IPS-20b (cell line): ENCODE data around the gene CMC2.
A peak's percentile ranks its signal among the peaks of the same experiment; 100 is the strongest.

Experiments
- H3K27ac ChIP-seq: one replicate; pipeline ENCODE4 v1.5.1; 2013; ENCODE audit warnings: low read length
- H3K27me3 ChIP-seq: 2 replicates; pipeline ENCODE4 v1.6.1; 2013; ENCODE audit warnings: mild to moderate bottlenecking, low read length, inconsistent platforms; ENCODE audit not compliant: insufficient read depth
- H3K36me3 ChIP-seq: 2 replicates; pipeline ENCODE4 v1.6.1; 2013; ENCODE audit warnings: low read depth, mild to moderate bottlenecking, inconsistent platforms, low read length, moderate library complexity; ENCODE audit not compliant: insufficient read depth
- H3K4me1 ChIP-seq: 2 replicates; pipeline ENCODE4 v1.6.1; 2013; ENCODE audit warnings: mild to moderate bottlenecking, control low read depth, inconsistent platforms, low read length, moderate library complexity; ENCODE audit not compliant: insufficient read depth
- H3K4me3 ChIP-seq: 2 replicates; pipeline ENCODE4 v1.5.1; 2013; ENCODE audit warnings: mild to moderate bottlenecking, low read length, inconsistent platforms
- H3K9ac ChIP-seq: 2 replicates; pipeline ENCODE4 v1.6.1; 2013; ENCODE audit warnings: low read depth, mild to moderate bottlenecking, inconsistent platforms, low read length, moderate library complexity
- H3K9me3 ChIP-seq: 2 replicates; pipeline ENCODE4 v1.6.1; 2013; ENCODE audit warnings: mild to moderate bottlenecking, low read depth, low read length, inconsistent platforms; ENCODE audit not compliant: insufficient read depth

CMC2 gene

GRCh38 chr16:81006813-81007695 is at the start of gene CMC2, which contains the start of gene CENPN:
TSS of gene CMC2 (minus strand) at chr16:81006885. CDS start at chr16:80997394, 9,491 bp downstream.
TSS of gene CENPN (plus strand) at chr16:81007214. CDS start at chr16:81011940, 4,726 bp downstream.
- Histone ChIP-seq H3K4me3 (peak within 1 kb of the TSS; percentile 95), H3K9me3 (no peaks in the 10 kb centered on the region), H3K27me3 (no peaks in the 10 kb centered on the region), H3K36me3 (peaks cover 26% of the 10 kb centered on the region), H3K27ac (peak within 1 kb of the TSS; percentile 98), H3K9ac (peak within 1 kb of the TSS; percentile 99), H3K4me1 (peaks cover 7% of the 10 kb centered on the region; the same call in 1 of the 2 replicates)

- Histone ChIP-seq H3K4me1 (no peaks in the 10 kb centered on the region), H3K9me3 (peaks cover 3% of the 10 kb centered on the region; the same call in 1 of the 2 replicates), H3K27me3 (no peaks in the 10 kb centered on the region), H3K27ac (no peak overlapping the region), H3K36me3 (no peaks in the 10 kb centered on the region), H3K4me3 (no peak overlapping the region), H3K9ac (no peak overlapping the region)
These were observed 47.1 kb upstream of the CMC2 start for GRCh38 chr16:81053761-81054160.

DNA sequence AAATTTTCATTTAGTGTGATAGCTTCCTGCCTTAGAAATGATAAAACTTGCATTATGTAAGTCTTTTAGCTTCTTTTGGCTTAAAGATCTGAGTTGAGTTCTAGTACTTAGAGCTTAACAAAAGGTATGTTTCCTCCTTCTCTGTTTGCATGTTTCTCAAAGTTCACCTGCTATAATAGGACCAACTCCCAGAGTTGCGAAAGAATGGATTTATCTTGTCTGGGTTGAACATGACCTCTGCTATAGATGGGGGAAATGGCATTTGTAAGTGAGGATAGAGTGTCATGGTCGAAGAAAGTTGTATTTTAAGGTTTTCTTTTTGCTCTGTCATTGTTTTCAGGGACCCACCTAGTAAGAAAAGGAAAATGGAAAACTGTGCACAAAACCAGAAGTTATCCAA is 36.1 kb upstream of the CMC2 start:
- Histone ChIP-seq H3K4me1 (no peaks in the 10 kb centered on the region), H3K4me3 (no peak overlapping the region), H3K36me3 (peaks cover 89% of the 10 kb centered on the region), H3K27me3 (no peaks in the 10 kb centered on the region), H3K27ac (no peak overlapping the region), H3K9me3 (no peaks in the 10 kb centered on the region), H3K9ac (no peak overlapping the region)

- peaks cover 88% of the 10 kb centered on the region for H3K36me3 ChIP-seq
- no peak overlapping the region for H3K9ac ChIP-seq
- H3K4me3 ChIP-seq = no peak overlapping the region
- H3K27me3 ChIP-seq = no peaks in the 10 kb centered on the region
- no peaks in the 10 kb centered on the region for H3K4me1 ChIP-seq
- no peak overlapping the region for H3K27ac ChIP-seq
- no peaks in the 10 kb centered on the region for H3K9me3 ChIP-seq
These were observed 35.0 kb upstream of the CMC2 start for GRCh38 chr16:81041696-81042095.

DNA sequence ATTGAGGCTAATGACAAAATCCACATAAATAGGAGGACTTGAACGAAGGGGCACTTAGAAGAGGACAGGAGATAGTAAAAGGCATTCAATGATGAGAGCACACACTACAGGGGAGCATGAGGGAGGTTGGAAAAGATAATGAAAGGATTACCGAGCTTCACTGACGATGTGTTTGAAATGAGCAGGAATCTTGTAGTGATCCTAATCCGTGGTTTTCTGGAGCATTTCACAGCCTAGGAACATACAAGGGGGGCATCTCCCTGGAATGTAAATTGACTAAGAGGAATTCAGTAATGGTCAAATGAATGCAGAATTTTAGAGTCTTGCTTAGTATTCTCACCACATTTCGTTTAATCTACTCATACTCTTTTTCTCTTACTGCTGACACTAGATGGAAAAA is 34.2 kb upstream of the CMC2 start:
- H3K9ac ChIP-seq = no peak overlapping the region
- no peaks in the 10 kb centered on the region for H3K4me1 ChIP-seq
- H3K27ac ChIP-seq = no peak overlapping the region
- no peaks in the 10 kb centered on the region for H3K27me3 ChIP-seq
- H3K36me3 ChIP-seq = peaks cover 80% of the 10 kb centered on the region
- H3K4me3 ChIP-seq = no peak overlapping the region
- no peaks in the 10 kb centered on the region for H3K9me3 ChIP-seq

GRCh38 chr16:81040131-81040530 is 33.4 kb upstream of the CMC2 start:
- H3K27ac ChIP-seq = no peak overlapping the region

GRCh38 chr16:81036751-81037350 is 30.2 kb upstream of the CMC2 start:
- Histone ChIP-seq H3K4me1 (no peaks in the 10 kb centered on the region), H3K9ac (peak overlapping the region; percentile 95), H3K9me3 (peaks cover 6% of the 10 kb centered on the region; the same call in 1 of the 2 replicates), H3K27me3 (no peaks in the 10 kb centered on the region), H3K4me3 (peak overlapping the region; percentile 96), H3K36me3 (peaks cover 40% of the 10 kb centered on the region), H3K27ac (no peak overlapping the region)

More at GRCh38 chr16:81040131-81040530, 33.4 kb upstream of the CMC2 start:
- Histone ChIP-seq H3K36me3 (peaks cover 73% of the 10 kb centered on the region), H3K27me3 (no peaks in the 10 kb centered on the region), H3K9ac (no peak overlapping the region), H3K9me3 (no peaks in the 10 kb centered on the region), H3K4me1 (no peaks in the 10 kb centered on the region), H3K4me3 (no peak overlapping the region)

- peaks cover 35% of the 10 kb centered on the region for H3K36me3 ChIP-seq
- peak overlapping the region; percentile 95 for H3K9ac ChIP-seq
- H3K4me3 ChIP-seq = peak overlapping the region; percentile 96
- H3K27me3 ChIP-seq = no peaks in the 10 kb centered on the region
- H3K27ac ChIP-seq = no peak overlapping the region
- peaks cover 6% of the 10 kb centered on the region; the same call in 1 of the 2 replicates for H3K9me3 ChIP-seq
- no peaks in the 10 kb centered on the region for H3K4me1 ChIP-seq
These were observed 29.5 kb upstream of the CMC2 start for GRCh38 chr16:81035975-81036750.

DNA sequence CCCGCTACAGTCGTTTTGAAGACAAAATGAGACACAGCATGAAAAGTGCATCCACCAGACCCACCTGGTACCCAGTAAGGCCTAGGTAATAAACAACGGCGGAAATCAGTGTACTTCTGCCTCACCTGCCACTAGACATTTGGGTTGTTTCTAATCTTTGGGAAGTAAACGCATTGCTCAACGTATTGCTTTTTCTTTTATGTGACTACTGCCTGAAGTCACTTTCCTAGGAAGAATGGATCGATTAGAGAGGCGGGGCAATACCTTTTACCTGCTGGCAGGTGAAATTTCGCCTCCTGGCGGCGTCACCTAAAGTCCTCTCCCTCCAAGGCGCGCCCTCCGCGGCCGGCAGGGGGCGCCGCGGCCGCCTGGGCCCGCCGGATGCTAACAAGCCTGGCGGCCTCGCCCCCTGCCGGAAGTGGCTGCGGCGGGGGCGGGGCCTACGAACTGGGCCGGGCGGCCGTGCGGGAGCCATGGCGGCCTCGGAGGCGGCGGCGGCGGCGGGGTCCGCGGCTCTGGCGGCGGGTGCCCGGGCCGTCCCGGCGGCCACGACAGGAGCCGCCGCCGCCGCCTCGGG is 28.8 kb upstream of the CMC2 start, which contains the start of gene ATMIN:
TSS of gene ATMIN (plus strand) at position 445 of the 577 bp plus-strand sequence. CDS start at position 474, 29 bp downstream.
- Histone ChIP-seq H3K27ac (no peak within 1 kb of the TSS), H3K27me3 (no peaks in the 10 kb centered on the region), H3K4me1 (no peaks in the 10 kb centered on the region), H3K4me3 (peak within 1 kb of the TSS; percentile 96), H3K9me3 (peaks cover 6% of the 10 kb centered on the region; the same call in 1 of the 2 replicates), H3K9ac (peak within 1 kb of the TSS; percentile 95), H3K36me3 (peaks cover 30% of the 10 kb centered on the region; the same call in 1 of the 2 replicates)

- Histone ChIP-seq H3K4me3 (no peak overlapping the region), H3K9me3 (peaks cover 6% of the 10 kb centered on the region; the same call in 1 of the 2 replicates), H3K9ac (no peak overlapping the region), H3K36me3 (peaks cover 53% of the 10 kb centered on the region), H3K27ac (no peak overlapping the region), H3K4me1 (no peaks in the 10 kb centered on the region), H3K27me3 (no peaks in the 10 kb centered on the region)
These were observed 23.4 kb upstream of the CMC2 start for GRCh38 chr16:81029930-81030604.
